HCT116 (cell line): ENCODE results near the gene ENOX1. TPM values are rescaled to one million over a fixed set of nuclear protein-coding genes. Genes with fewer than 3 reads are reported as not detected.

Source experiments
- ATAC-seq: fragments of 200-7000 bp; cut with Tn5 transposase; 2 replicates; pipeline ENCODE4 v1.9.1; 2020; ENCODE audit warnings: mild to moderate bottlenecking, moderate library complexity
- BruUV-seq: library from RNA; stranded (reverse); fragments of 400-500 nt; replicated peaks from 2 replicates; lab custom pipeline; 2021; lab: Mats Ljungman, UMichigan
- CTCF ChIA-PET: fragments of 300-600 bp; sonication (Branson Sonifier 250); formaldehyde crosslinking; loops from one replicate; lab custom pipeline; 2021; ENCODE audit warnings: antibody characterized with exemption; lab: Charles Lee
- POLR2A ChIA-PET: fragments of 300-600, 350-600 bp; sonication (Branson Sonifier 250); formaldehyde crosslinking; loops from one replicate; lab custom pipeline; 2021; ENCODE audit warnings: antibody characterized with exemption; lab: Charles Lee
- RAD21 ChIA-PET, 2 experiments: fragments of 300-600 bp; sonication (Branson Sonifier 250); formaldehyde crosslinking; loops; one replicate each; lab custom pipeline; 2023; ENCODE audit warnings: low total read pairs in 2 of 2; ENCODE audit not compliant: uncharacterized antibody in 2 of 2, unreplicated experiment in 2 of 2, low non-redundant PET in 1 of 2; lab: Charles Lee
- DNase-seq: peaks from one replicate; pipeline ENCODE4 v3.0.0-alpha.2; 2010; ENCODE audit warnings: low read depth, low spot score
- H2AFZ ChIP-seq: fragments of 200-600 bp; shearing (Covaris generic), sonication (generic); 2 replicates; pipeline ENCODE4 v1.6.1; 2017; ENCODE audit warnings: low read depth, mixed run types, mixed read lengths, antibody characterized with exemption, low read length; ENCODE audit not compliant: poor library complexity, severe bottlenecking
- H3K27ac ChIP-seq: 2 replicates; pipeline ENCODE4 v1.5.1; 2012; ENCODE audit warnings: low read depth, low read length
- H3K27me3 ChIP-seq: fragments of 200-600 bp; sonication (generic); 2 replicates; pipeline ENCODE4 v1.6.1; 2016; ENCODE audit warnings: mixed run types, low read length, mixed read lengths; ENCODE audit not compliant: insufficient read depth
- H3K36me3 ChIP-seq, 2 experiments: fragments of 200-500 bp in 1 of 2; fragments of 200-600 bp in 1 of 2; sonication (Bioruptor generic) in 1 of 2; sonication (generic) in 1 of 2; 2 replicates each; pipeline versions ENCODE4 v1.5.1 to v1.6.1; 2014 to 2016; ENCODE audit warnings: low read length in 2 of 2, inconsistent platforms in 1 of 2, mixed read lengths in 1 of 2, mixed run types in 1 of 2; ENCODE audit not compliant: insufficient read depth in 2 of 2, control insufficient read depth in 1 of 2
- H3K4me1 ChIP-seq, 2 experiments: fragments of 200-600 bp in 1 of 2; sonication (generic) in 1 of 2; 2 replicates each; pipeline versions ENCODE4 v1.5.1 to v1.6.1; 2012 to 2017; ENCODE audit warnings: low read length in 2 of 2, inconsistent platforms in 1 of 2, mild to moderate bottlenecking in 1 of 2, mixed read lengths in 1 of 2, mixed run types in 1 of 2, moderate library complexity in 1 of 2; ENCODE audit not compliant: insufficient read depth in 2 of 2, control insufficient read depth in 1 of 2
- H3K4me2 ChIP-seq: fragments of 200-600 bp; sonication (generic); 2 replicates; pipeline ENCODE4 v1.6.1; 2017; ENCODE audit warnings: mixed run types, low read length, mixed read lengths
- H3K4me3 ChIP-seq, 2 experiments: fragments of 200-600 bp in 1 of 2; sonication (generic) in 1 of 2; replicated peaks in 1 of 2; 2 replicates each; pipeline ENCODE4 v1.5.1; 2011 to 2016; ENCODE audit warnings: low read length in 2 of 2, control low read depth in 1 of 2, low read depth in 1 of 2, mild to moderate bottlenecking in 1 of 2, mixed read lengths in 1 of 2, mixed run types in 1 of 2
- H3K79me2 ChIP-seq: fragments of 200-600 bp; sonication (generic); 2 replicates; pipeline ENCODE4 v1.6.1; 2017; ENCODE audit warnings: mild to moderate bottlenecking, mixed run types, low read length, moderate library complexity, mixed read lengths; ENCODE audit not compliant: insufficient read depth
- H3K9ac ChIP-seq: fragments of 200-600 bp; sonication (generic); 2 replicates; pipeline ENCODE4 v1.6.1; 2016; ENCODE audit warnings: low read length, mixed read lengths
- H3K9me2 ChIP-seq: fragments of 200-600 bp; sonication (generic), shearing (Covaris generic); 2 replicates; pipeline ENCODE4 v1.6.1; 2017; ENCODE audit warnings: mixed run types, mild to moderate bottlenecking, moderate library complexity; ENCODE audit not compliant: insufficient read depth
- H3K9me3 ChIP-seq, 2 experiments: fragments of 200-500 bp in 1 of 2; fragments of 200-600 bp in 1 of 2; sonication (Bioruptor generic) in 1 of 2; sonication (generic) in 1 of 2; 2 replicates each; pipeline ENCODE4 v1.6.1; 2014 to 2017; ENCODE audit warnings: low read length in 2 of 2, mixed read lengths in 2 of 2, inconsistent platforms in 1 of 2, low read depth in 1 of 2, mild to moderate bottlenecking in 1 of 2, mixed run types in 1 of 2, moderate library complexity in 1 of 2; ENCODE audit not compliant: control insufficient read depth in 1 of 2, insufficient read depth in 1 of 2
- H4K20me1 ChIP-seq: fragments of 200-600 bp; sonication (generic), shearing (Covaris generic); 2 replicates; pipeline ENCODE4 v1.6.1; 2017; ENCODE audit warnings: mixed run types, mild to moderate bottlenecking, moderate library complexity; ENCODE audit not compliant: insufficient read depth
- ATF3 ChIP-seq: IDR thresholded peaks from 2 replicates; pipeline ENCODE4 v1.6.1; 2012
- CEBPB ChIP-seq: IDR thresholded peaks from 2 replicates; pipeline ENCODE4 v1.6.1; 2012; ENCODE audit warnings: low read depth
- EGR1 ChIP-seq: IDR thresholded peaks from 2 replicates; pipeline ENCODE4 v1.6.1; 2012; ENCODE audit warnings: low read depth
- FOSL1 ChIP-seq: IDR thresholded peaks from 2 replicates; pipeline ENCODE4 v1.6.1; 2012; ENCODE audit warnings: low read depth
- POLR2A ChIP-seq: IDR thresholded peaks from 2 replicates; pipeline ENCODE4 v1.7.0; 2011; ENCODE audit warnings: borderline replicate concordance; ENCODE audit not compliant: insufficient read depth, insufficient read length; ENCODE audit errors: extremely low read depth
- SIN3A ChIP-seq: IDR thresholded peaks from 2 replicates; pipeline ENCODE4 v1.6.1; 2012; ENCODE audit warnings: low read depth
- SP1 ChIP-seq: IDR thresholded peaks from 2 replicates; pipeline ENCODE4 v1.6.1; 2012; ENCODE audit warnings: low read depth
- SRF ChIP-seq: IDR thresholded peaks from 2 replicates; pipeline ENCODE4 v1.6.1; 2012; ENCODE audit warnings: low read depth
- TCF7L2 ChIP-seq: IDR thresholded peaks from 2 replicates; pipeline ENCODE4 v1.7.0; 2011; ENCODE audit warnings: borderline replicate concordance, inconsistent platforms; ENCODE audit not compliant: insufficient read depth, insufficient read length; ENCODE audit errors: extremely low read depth
- YY1 ChIP-seq: IDR thresholded peaks from 2 replicates; pipeline ENCODE4 v1.6.1; 2011; ENCODE audit warnings: low read length, low read depth, moderate library complexity, mild to moderate bottlenecking; ENCODE audit not compliant: insufficient replicate concordance; ENCODE audit errors: extremely low read depth
- ZFX ChIP-seq: fragments of 450-650 bp; IDR thresholded peaks from 2 replicates; pipeline ENCODE4 v1.6.1; 2017
- ZNF274 ChIP-seq: fragments of 200-500 bp; sonication (Bioruptor generic); IDR thresholded peaks from 2 replicates; pipeline ENCODE4 v1.6.1; 2014; ENCODE audit warnings: mild to moderate bottlenecking, low read depth, low read length, inconsistent platforms
- intact Hi-C: fragments of 100-400 bp; cut with micrococcal nuclease; formaldehyde crosslinking; loops from 2 replicates; pipeline ENCODE4 v1.10.0; 2022
- total RNA-seq: library from RNA; stranded (reverse); gene quantifications from one replicate; pipeline ENCODE4 v1.2.1, GENCODE V29; 2021; ENCODE audit not compliant: unreplicated experiment
- TF ChIP-seq, protein P1 (sequence below): IDR thresholded peaks from 2 replicates; pipeline ENCODE4 v1.6.1; 2012; ENCODE audit warnings: low read depth

The ENOX1 gene
- total RNA-seq, 1 experiment from 2014 or later, result 4.5 TPM

DNA sequence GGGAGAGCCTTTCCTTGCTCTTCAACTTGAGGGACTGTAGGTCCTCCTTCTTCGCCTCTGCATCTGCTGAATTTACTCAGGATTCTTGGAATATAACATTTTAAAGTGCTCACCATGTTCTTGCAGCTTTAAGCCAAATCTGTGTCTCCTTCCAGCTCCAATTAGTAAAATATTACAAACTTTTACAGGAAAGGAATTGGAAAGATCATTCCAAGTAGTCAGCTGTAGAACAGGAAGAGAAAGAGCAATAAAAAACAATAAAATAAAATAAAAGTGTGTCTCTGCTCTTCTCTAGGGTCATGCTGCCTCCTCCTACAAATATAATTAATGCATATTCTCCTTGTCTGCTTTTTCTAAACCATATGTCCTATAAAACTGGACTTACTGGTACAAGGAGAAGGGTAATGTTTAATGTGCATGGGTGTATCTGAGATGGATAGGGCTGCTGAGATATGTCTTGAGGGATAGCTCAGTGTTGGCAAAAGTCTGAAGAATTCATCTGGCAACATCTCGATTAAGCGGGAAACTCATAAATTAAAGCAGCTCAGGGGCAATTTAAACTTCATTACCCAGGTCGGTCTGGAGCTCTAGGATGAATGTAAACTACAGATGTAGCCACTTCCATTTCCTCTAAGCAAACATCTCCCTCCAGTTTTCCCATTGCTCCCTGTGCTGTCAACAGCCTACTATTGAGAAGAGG is 25.0 kb downstream of the ENOX1 start:
- TF ChIP-seq ZNF274 (no peak), FOSL1 (no peak), SP1 (no peak), TCF7L2 (no peak), YY1 (no peak), EGR1 (no peak), ATF3 (no peak), CEBPB (no peak), POLR2A (no peak), SIN3A (no peak)
- no peak overlapping the region for H3K4me2 ChIP-seq
- no peak overlapping the region for H3K27ac ChIP-seq
- no peaks in the 10 kb centered on the region for H3K9me3 ChIP-seq
- intact Hi-C loops, result no loop called here
- no peaks in the 10 kb centered on the region for H3K79me2 ChIP-seq
- H3K4me3 ChIP-seq, result no peak overlapping the region
- ChIA-PET RAD21 (no interaction called here), POLR2A (no interaction called here), CTCF (interaction anchor here (1.2 kb wide), 1 partner anchor 43 kb away, joined by 3 read pairs; no protein-coding TSS in a partner anchor)
- peaks cover 4% of the 10 kb centered on the region for H3K27me3 ChIP-seq
- H3K36me3 ChIP-seq, result no peaks in the 10 kb centered on the region
- no TSS peak for BruUV-seq
- DNase-seq (no peak), ATAC-seq (no peak)
- no peak overlapping the region for H3K9ac ChIP-seq
- H3K4me1 ChIP-seq, result no peaks in the 10 kb centered on the region
- no peaks in the 10 kb centered on the region for H4K20me1 ChIP-seq
- no peak overlapping the region for H2AFZ ChIP-seq
- H3K9me2 ChIP-seq, result no peaks in the 10 kb centered on the region

- no peaks in the 10 kb centered on the region for H3K79me2 ChIP-seq
- H4K20me1 ChIP-seq, result no peaks in the 10 kb centered on the region
- no TSS peak for BruUV-seq
- no peaks in the 10 kb centered on the region for H3K36me3 ChIP-seq
- no peak overlapping the region for H3K27ac ChIP-seq
- DNase-seq, result no peak
- H2AFZ ChIP-seq, result no peak overlapping the region
- H3K27me3 ChIP-seq, result peaks cover 2% of the 10 kb centered on the region; the same call in 1 of the 2 replicates
- TF ChIP-seq, protein P1, sequence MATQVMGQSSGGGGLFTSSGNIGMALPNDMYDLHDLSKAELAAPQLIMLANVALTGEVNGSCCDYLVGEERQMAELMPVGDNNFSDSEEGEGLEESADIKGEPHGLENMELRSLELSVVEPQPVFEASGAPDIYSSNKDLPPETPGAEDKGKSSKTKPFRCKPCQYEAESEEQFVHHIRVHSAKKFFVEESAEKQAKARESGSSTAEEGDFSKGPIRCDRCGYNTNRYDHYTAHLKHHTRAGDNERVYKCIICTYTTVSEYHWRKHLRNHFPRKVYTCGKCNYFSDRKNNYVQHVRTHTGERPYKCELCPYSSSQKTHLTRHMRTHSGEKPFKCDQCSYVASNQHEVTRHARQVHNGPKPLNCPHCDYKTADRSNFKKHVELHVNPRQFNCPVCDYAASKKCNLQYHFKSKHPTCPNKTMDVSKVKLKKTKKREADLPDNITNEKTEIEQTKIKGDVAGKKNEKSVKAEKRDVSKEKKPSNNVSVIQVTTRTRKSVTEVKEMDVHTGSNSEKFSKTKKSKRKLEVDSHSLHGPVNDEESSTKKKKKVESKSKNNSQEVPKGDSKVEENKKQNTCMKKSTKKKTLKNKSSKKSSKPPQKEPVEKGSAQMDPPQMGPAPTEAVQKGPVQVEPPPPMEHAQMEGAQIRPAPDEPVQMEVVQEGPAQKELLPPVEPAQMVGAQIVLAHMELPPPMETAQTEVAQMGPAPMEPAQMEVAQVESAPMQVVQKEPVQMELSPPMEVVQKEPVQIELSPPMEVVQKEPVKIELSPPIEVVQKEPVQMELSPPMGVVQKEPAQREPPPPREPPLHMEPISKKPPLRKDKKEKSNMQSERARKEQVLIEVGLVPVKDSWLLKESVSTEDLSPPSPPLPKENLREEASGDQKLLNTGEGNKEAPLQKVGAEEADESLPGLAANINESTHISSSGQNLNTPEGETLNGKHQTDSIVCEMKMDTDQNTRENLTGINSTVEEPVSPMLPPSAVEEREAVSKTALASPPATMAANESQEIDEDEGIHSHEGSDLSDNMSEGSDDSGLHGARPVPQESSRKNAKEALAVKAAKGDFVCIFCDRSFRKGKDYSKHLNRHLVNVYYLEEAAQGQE, result no peak
- TF ChIP-seq SRF (no peak), ZFX (no peak)
- ChIA-PET POLR2A (no interaction called here), CTCF (no interaction called here), RAD21 (no interaction called here)
- H3K4me1 ChIP-seq, result no peaks in the 10 kb centered on the region
- no peak overlapping the region for H3K4me2 ChIP-seq
- H3K9ac ChIP-seq, result no peak overlapping the region
- no peaks in the 10 kb centered on the region for H3K9me2 ChIP-seq
- no peaks in the 10 kb centered on the region for H3K9me3 ChIP-seq
- H3K4me3 ChIP-seq, result no peak overlapping the region
- intact Hi-C loops, result no loop called here
- no peak for ATAC-seq
These were observed 26.5 kb downstream of the ENOX1 start for GRCh38 chr13:43760257-43760656.
